A549 (cell line): ENCODE results near the gene CACTIN. TPM values are rescaled to one million over a fixed set of nuclear protein-coding genes. Genes with fewer than 3 reads are reported as not detected.

ENCODE experiments used
- ATAC-seq, 2 experiments: fragments of 200-7000 bp in 1 of 2; fragments of >200 bp in 1 of 2; cut with Nextera tagmentation in 1 of 2; cut with Tn5 transposase in 1 of 2; 3 replicates each; pipeline versions ENCODE4 v1.8.0 to v1.9.1; 2018 to 2020; ENCODE audit warnings: mild to moderate bottlenecking in 1 of 2, moderate library complexity in 1 of 2
- CTCF ChIA-PET: fragments of 300-600 bp; sonication (Branson Sonifier 250); formaldehyde crosslinking; extraction: SDS; loops from one replicate; lab custom pipeline; 2021; ENCODE audit warnings: antibody characterized with exemption, inconsistent platforms; lab: Yijun Ruan, JAX
- POLR2A ChIA-PET: fragments of 350-600 bp; formaldehyde crosslinking; extraction: SDS; loops from one replicate; lab custom pipeline; 2021; ENCODE audit warnings: antibody characterized with exemption, inconsistent platforms; lab: Yijun Ruan, JAX
- DNase-seq, 2 experiments: peaks; one replicate each; pipeline versions ENCODE4 v3.0.0 to v3.0.0-alpha.2; 2011 to 2016; ENCODE audit warnings: low read depth in 1 of 2, low spot score in 1 of 2
- FAIRE-seq: peaks from 2 replicates; lab custom pipeline; 2011; peaks lifted over from hg19 to GRCh38; lab: Jason Lieb, UNC
- H3K27ac ChIP-seq, 2 experiments: fragments of >200 bp; sonication (Bioruptor Twin); formaldehyde crosslinking; 3 replicates each; pipeline ENCODE4 v1.5.1; 2016 to 2017
- H3K4me1 ChIP-seq: fragments of >200 bp; sonication (Bioruptor Twin); formaldehyde crosslinking; 3 replicates; pipeline ENCODE4 v1.6.1; 2016
- H3K4me2 ChIP-seq: fragments of >200 bp; sonication (Bioruptor Twin); formaldehyde crosslinking; 3 replicates; pipeline ENCODE4 v1.6.1; 2016
- H3K4me3 ChIP-seq: fragments of >200 bp; sonication (Bioruptor Twin); formaldehyde crosslinking; 3 replicates; pipeline ENCODE4 v1.5.1; 2016
- H3K9me3 ChIP-seq: fragments of >200 bp; sonication (Bioruptor Twin); formaldehyde crosslinking; 3 replicates; pipeline ENCODE4 v1.6.1; 2016
- CBX2 ChIP-seq: fragments of 200-600 bp; sonication (generic); IDR thresholded peaks from 2 replicates; pipeline ENCODE4 v1.6.1; 2016; ENCODE audit warnings: low read depth, mild to moderate bottlenecking, borderline replicate concordance
- CBX8 ChIP-seq: fragments of 200-600 bp; sonication (generic); IDR thresholded peaks from 2 replicates; pipeline ENCODE4 v1.6.1; 2016
- CEBPB ChIP-seq, 2 experiments: fragments of >200 bp in 1 of 2; sonication (Bioruptor Twin) in 1 of 2; formaldehyde crosslinking in 1 of 2; IDR thresholded peaks; 2 replicates each; pipeline ENCODE4 v1.6.1; 2012 to 2016
- CHD2 ChIP-seq: fragments of 150-350 bp; IDR thresholded peaks from 2 replicates; pipeline ENCODE4 v1.6.1; 2014; ENCODE audit warnings: low read length; ENCODE audit not compliant: partially characterized antibody
- ESRRA ChIP-seq: fragments of 150-350 bp; IDR thresholded peaks from 2 replicates; pipeline ENCODE4 v1.6.1; 2014; ENCODE audit warnings: mild to moderate bottlenecking, low read length, borderline replicate concordance
- FOSL2 ChIP-seq, 2 experiments: fragments of 450-650 bp in 1 of 2; fragments of >200 bp in 1 of 2; sonication (Bioruptor Twin) in 1 of 2; formaldehyde crosslinking; IDR thresholded peaks; 2 replicates each; pipeline versions ENCODE4 v1.5.0 to v1.6.1; 2016 to 2020; ENCODE audit warnings: mild to moderate bottlenecking in 1 of 2, moderate library complexity in 1 of 2
- GATA3 ChIP-seq: IDR thresholded peaks from 2 replicates; pipeline ENCODE4 v1.6.1; 2012; ENCODE audit warnings: borderline replicate concordance
- HOXB5 ChIP-seq: fragments of 250-450 bp; sonication (Bioruptor Pico); IDR thresholded peaks from 2 replicates; pipeline ENCODE4 v1.5.0; 2020; ENCODE audit warnings: mild to moderate bottlenecking, moderate library complexity
- KDM5A ChIP-seq: fragments of 200-600 bp; sonication (generic); IDR thresholded peaks from 2 replicates; pipeline ENCODE4 v1.6.1; 2016; ENCODE audit warnings: antibody characterized with exemption, mild to moderate bottlenecking
- MAZ ChIP-seq: fragments of 150-350 bp; IDR thresholded peaks from 2 replicates; pipeline ENCODE4 v1.6.1; 2014; ENCODE audit warnings: antibody characterized with exemption, low read depth, low read length, borderline replicate concordance
- NFE2L2 ChIP-seq: fragments of 150-350 bp; conservative IDR thresholded peaks from 2 replicates; pipeline ENCODE4 v1.6.1; 2014; ENCODE audit warnings: low read length
- NR3C1 ChIP-seq: fragments of >200 bp; sonication (Bioruptor Twin); formaldehyde crosslinking; IDR thresholded peaks from 3 replicates; pipeline ENCODE4 v1.6.1; 2017
- RARB ChIP-seq: fragments of 250-450 bp; sonication (Bioruptor Pico); IDR thresholded peaks from 2 replicates; pipeline ENCODE4 v1.8.0; 2021; ENCODE audit warnings: mild to moderate bottlenecking, moderate library complexity
- RFX5 ChIP-seq: fragments of 450-650 bp; IDR thresholded peaks from 2 replicates; pipeline ENCODE4 v1.7.1; 2014; ENCODE audit warnings: antibody characterized with exemption, mild to moderate bottlenecking, moderate library complexity
- ZNF302 ChIP-seq: fragments of 250-450 bp; sonication (Bioruptor Pico); IDR thresholded peaks from 2 replicates; pipeline ENCODE4 v1.9.0; 2021; ENCODE audit warnings: inconsistent platforms, mild to moderate bottlenecking, moderate library complexity
- WGBS: methylation state at CpG from one replicate; pipeline ENCODE4 v1.1.6; 2017; ENCODE audit errors: missing lambda C conversion rate; 5-methylcytosine and 5-hydroxymethylcytosine counted together
- polyA plus RNA-seq, 4 experiments: library from polyadenylated mRNA; depleted of rRNA in 3 of 4; stranded (reverse); fragments of >200 nt; fragmentation: RNase III in 1 of 4; extraction: RNeasy Plus Mini Kit Qiagen cat#74134 plus additional on column Dnase treatment in 1 of 4; gene quantifications; 2 replicates in 3 of 4; 3 replicates in 1 of 4; pipeline ENCODE4 v1.2.3, GENCODE V29; 2011 to 2017
- TF ChIP-seq, protein P1 (sequence below): fragments of 450-650 bp; IDR thresholded peaks from 2 replicates; pipeline ENCODE4 v1.6.1; 2014; ENCODE audit warnings: antibody characterized with exemption
- TF ChIP-seq, protein P2 (sequence below): IDR thresholded peaks from 2 replicates; pipeline ENCODE4 v1.6.1; 2012
- TF ChIP-seq, protein P3 (sequence below): fragments of >200 bp; sonication (Bioruptor Twin); formaldehyde crosslinking; IDR thresholded peaks from 3 replicates; pipeline ENCODE4 v1.6.1; 2016
- TF ChIP-seq, protein P4 (sequence below): fragments of 250-450 bp; sonication (Bioruptor Pico); IDR thresholded peaks from 2 replicates; pipeline ENCODE4 v1.5.0; 2021; ENCODE audit warnings: mild to moderate bottlenecking, moderate library complexity, borderline replicate concordance

Gene CACTIN
- polyA plus RNA-seq, 2 of the 4 experiments (the other 2 are of a cell fraction) = 8.3 to 14.9 TPM

DNA sequence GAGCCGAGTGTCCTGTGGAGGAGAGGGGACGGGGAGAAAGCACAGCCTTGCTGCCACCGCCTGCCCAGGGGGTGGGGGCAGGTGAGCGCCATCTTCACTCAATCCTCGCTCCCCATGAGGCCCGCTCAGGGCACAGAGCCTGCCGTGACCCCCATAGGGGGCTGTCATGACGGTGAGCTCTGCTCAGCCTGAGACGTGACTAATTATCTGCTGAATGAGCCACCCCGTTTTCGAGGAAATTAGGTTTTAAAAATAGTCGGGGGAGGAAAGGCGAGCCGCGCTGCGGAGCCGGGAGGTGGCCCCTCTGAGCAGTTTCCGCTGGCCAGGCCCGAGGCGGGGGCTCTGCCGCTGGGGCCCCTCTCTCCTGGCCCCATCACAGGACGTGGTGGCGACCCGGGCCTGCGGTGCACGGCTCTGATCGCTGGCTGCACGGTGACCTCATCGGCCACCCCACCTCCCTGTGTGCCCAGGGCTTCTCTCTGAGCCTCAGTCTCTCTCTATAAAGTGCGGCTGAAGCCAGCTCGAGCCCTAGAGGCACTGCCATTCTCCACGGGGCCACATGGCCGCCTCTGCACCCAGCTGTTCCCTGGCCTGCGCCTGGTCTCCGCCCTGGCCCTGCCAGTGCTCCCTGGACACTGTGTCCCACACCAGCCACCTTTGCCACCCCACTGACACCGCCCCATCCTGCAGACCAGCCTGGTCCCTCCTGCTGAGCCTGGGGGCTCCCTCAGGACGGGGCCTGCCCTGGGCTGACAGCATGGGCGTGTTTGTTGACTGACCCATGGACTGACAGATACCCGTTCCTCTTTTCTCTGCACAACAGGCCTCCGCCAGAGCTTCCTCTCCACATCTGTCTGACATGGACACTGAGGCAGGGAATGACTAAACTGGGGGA lies 45.3 kb upstream of the CACTIN start:
- peak overlapping the region in 1 of 2 experiments; percentile 75; a peak in 1 of 6 replicates for H3K27ac ChIP-seq
- H3K4me1 ChIP-seq = peaks cover 19% of the 10 kb centered on the region
- ChIA-PET POLR2A (no interaction called here), CTCF (interaction anchor here (0.9 kb wide), 1 partner anchor 96 kb away, joined by 3 read pairs; no protein-coding TSS in a partner anchor)
- H3K4me3 ChIP-seq = no peak overlapping the region
- TF ChIP-seq ZNF302 (CRISPR knock-in tag) = no peak
- TF ChIP-seq ESRRA = no peak
- TF ChIP-seq HOXB5 = no peak
- no peak for TF ChIP-seq MAZ
- TF ChIP-seq, protein P1, sequence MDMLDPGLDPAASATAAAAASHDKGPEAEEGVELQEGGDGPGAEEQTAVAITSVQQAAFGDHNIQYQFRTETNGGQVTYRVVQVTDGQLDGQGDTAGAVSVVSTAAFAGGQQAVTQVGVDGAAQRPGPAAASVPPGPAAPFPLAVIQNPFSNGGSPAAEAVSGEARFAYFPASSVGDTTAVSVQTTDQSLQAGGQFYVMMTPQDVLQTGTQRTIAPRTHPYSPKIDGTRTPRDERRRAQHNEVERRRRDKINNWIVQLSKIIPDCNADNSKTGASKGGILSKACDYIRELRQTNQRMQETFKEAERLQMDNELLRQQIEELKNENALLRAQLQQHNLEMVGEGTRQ = no peak
- TF ChIP-seq CBX2 = no peak
- TF ChIP-seq, protein P2, sequence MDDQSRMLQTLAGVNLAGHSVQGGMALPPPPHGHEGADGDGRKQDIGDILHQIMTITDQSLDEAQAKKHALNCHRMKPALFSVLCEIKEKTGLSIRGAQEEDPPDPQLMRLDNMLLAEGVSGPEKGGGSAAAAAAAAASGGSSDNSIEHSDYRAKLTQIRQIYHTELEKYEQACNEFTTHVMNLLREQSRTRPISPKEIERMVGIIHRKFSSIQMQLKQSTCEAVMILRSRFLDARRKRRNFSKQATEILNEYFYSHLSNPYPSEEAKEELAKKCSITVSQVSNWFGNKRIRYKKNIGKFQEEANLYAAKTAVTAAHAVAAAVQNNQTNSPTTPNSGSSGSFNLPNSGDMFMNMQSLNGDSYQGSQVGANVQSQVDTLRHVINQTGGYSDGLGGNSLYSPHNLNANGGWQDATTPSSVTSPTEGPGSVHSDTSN = no peak
- TF ChIP-seq RARB (CRISPR knock-in tag) = no peak
- no peak for TF ChIP-seq RFX5
- TF ChIP-seq CHD2 = no peak
- TF ChIP-seq, protein P3, sequence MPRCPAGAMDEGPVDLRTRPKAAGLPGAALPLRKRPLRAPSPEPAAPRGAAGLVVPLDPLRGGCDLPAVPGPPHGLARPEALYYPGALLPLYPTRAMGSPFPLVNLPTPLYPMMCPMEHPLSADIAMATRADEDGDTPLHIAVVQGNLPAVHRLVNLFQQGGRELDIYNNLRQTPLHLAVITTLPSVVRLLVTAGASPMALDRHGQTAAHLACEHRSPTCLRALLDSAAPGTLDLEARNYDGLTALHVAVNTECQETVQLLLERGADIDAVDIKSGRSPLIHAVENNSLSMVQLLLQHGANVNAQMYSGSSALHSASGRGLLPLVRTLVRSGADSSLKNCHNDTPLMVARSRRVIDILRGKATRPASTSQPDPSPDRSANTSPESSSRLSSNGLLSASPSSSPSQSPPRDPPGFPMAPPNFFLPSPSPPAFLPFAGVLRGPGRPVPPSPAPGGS = no peak
- TF ChIP-seq GATA3 = no peak
- TF ChIP-seq CBX8 = no peak
- no peaks in the 10 kb centered on the region for H3K9me3 ChIP-seq
- H3K4me2 ChIP-seq = no peak overlapping the region
- 83% methylated on average over 40 of the region's 40 CpGs for WGBS
- no peak for FAIRE-seq
- no peak for ATAC-seq
- DNase-seq = no peak

DNA sequence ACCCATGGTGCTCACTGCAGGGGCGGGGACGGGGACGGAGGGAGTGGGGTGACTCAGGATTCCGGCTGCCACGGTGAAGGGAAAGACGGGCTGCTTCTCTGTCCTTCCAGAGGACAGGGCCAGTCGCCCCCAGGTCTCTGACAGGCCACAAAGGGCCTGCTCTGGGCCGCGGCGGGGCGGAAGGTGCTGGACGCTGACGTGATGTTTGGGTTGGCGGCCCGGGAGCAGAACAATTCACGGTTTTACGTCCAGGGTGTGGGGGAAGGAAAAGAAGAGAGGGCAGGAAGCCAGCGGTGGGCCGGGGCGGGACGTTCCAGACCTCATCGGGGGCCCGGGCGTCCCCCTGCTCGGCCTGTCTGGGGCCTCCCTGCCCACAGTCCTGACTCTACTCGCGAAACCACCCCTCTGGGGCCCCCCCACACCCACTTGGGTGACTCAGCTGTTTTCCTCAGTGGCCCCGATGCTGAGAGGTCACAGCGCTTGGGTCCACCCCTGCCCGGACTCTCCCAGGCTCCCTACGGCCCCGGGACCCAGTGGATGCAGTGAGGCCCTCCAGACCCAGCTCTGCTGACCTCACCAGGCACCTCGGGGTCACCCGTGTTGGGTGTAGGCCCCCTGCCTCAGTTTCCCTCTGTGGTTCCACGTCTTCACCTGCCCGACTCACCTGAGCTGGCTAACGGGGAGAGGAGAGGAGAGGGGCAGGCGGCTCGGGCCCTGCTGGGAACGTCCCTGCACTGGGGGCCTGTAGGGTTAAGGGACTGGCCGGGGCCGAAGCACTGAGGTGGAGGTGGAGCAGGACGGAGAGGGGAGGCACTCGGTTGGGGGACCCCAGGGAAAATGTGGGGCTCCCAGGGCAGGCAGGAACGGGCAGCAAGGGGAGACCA lies 44.4 kb upstream of the CACTIN start:
- FAIRE-seq = no peak
- H3K4me2 ChIP-seq = peak overlapping the region; percentile 33; the same call in 2 of the 3 replicates

More for the DNA sequence above, 44.4 kb upstream of the CACTIN start:
- peaks cover 19% of the 10 kb centered on the region for H3K4me1 ChIP-seq
- peak overlapping the region; percentile 44 to 75; a peak in 5 of 6 replicates for H3K27ac ChIP-seq
- no peaks in the 10 kb centered on the region for H3K9me3 ChIP-seq
- peak in 1 of 2 experiments; percentile 30; a peak in 3 of 6 replicates for ATAC-seq
- no peak overlapping the region for H3K4me3 ChIP-seq
- POLR2A ChIA-PET = no interaction called here
- no peak for TF ChIP-seq MAZ
- no peak for TF ChIP-seq RARB (CRISPR knock-in tag)
- 0 out of 2 replicates have a peak, but pooled peaks have one; percentile 22 for TF ChIP-seq NFE2L2
- no peak for TF ChIP-seq FOSL2 (IDR thresholded peaks at IDR 0.05)
- no peak for TF ChIP-seq FOSL2 (CRISPR knock-in tag; IDR thresholded peaks at IDR 0.05)
- no peak for TF ChIP-seq KDM5A
- no peak for TF ChIP-seq NR3C1
- TF ChIP-seq, protein P4, sequence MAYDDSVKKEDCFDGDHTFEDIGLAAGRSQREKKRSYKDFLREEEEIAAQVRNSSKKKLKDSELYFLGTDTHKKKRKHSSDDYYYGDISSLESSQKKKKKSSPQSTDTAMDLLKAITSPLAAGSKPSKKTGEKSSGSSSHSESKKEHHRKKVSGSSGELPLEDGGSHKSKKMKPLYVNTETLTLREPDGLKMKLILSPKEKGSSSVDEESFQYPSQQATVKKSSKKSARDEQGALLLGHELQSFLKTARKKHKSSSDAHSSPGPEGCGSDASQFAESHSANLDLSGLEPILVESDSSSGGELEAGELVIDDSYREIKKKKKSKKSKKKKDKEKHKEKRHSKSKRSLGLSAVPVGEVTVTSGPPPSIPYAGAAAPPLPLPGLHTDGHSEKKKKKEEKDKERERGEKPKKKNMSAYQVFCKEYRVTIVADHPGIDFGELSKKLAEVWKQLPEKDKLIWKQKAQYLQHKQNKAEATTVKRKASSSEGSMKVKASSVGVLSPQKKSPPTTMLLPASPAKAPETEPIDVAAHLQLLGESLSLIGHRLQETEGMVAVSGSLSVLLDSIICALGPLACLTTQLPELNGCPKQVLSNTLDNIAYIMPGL (CRISPR knock-in tag) = no peak
- TF ChIP-seq CEBPB (IDR thresholded peaks at IDR 0.05) = no peak
- no peak for DNase-seq
- 75% methylated on average over 30 of the region's 45 CpGs for WGBS
- CTCF ChIA-PET = interaction anchor here (0.8 kb wide), 1 partner anchor 35 kb away, joined by 3 read pairs; no protein-coding TSS in a partner anchor
